ENCODE measurements around the gene CCDC182.

CCDC182 gene

GRCh38 chr17:57726838-57727237 is 18.3 kb downstream of the CCDC182 start:
- no peak for DNase-seq (ENCODE audit: low read depth)

GRCh38 chr17:57726213-57726790 is 18.8 kb downstream of the CCDC182 start:
- DNase-seq (ENCODE audit: low read depth) = no peak

- DNase-seq (ENCODE audit: low read depth) = no peak
Measured at GRCh38 chr17:57724729-57725125, 20.4 kb downstream of the CCDC182 start.

- DNase-seq (ENCODE audit: low read depth) = no peak
Measured at GRCh38 chr17:57724026-57724728, 20.9 kb downstream of the CCDC182 start.

GRCh38 chr17:57723427-57724025 is 21.6 kb downstream of the CCDC182 start:
- no peak for DNase-seq (ENCODE audit: low read depth)

- DNase-seq (ENCODE audit: low read depth) = no peak
Measured at GRCh38 chr17:57722704-57723043, 22.4 kb downstream of the CCDC182 start.

GRCh38 chr17:57721967-57722703 is 23.0 kb downstream of the CCDC182 start:
- no peak for DNase-seq (ENCODE audit: low read depth)

GRCh38 chr17:57720386-57721035 is 24.6 kb downstream of the CCDC182 start:
- DNase-seq (ENCODE audit: low read depth) = no peak

- no peak for DNase-seq (ENCODE audit: low read depth)
Measured at GRCh38 chr17:57718878-57719277, 26.2 kb downstream of the CCDC182 start.

GRCh38 chr17:57715981-57716380 is 29.1 kb downstream of the CCDC182 start:
- no peak for DNase-seq (ENCODE audit: low read depth)

- DNase-seq (ENCODE audit: low read depth) = no peak
Measured at GRCh38 chr17:57714665-57715180, 30.4 kb downstream of the CCDC182 start.

- DNase-seq (ENCODE audit: low read depth) = no peak
Measured at GRCh38 chr17:57713140-57713539, 32.0 kb downstream of the CCDC182 start.

- no peak for DNase-seq (ENCODE audit: low read depth)
Measured at GRCh38 chr17:57708410-57708809, 36.7 kb downstream of the CCDC182 start.

GRCh38 chr17:57707892-57708291 is 37.2 kb downstream of the CCDC182 start:
- DNase-seq (ENCODE audit: low read depth) = no peak

- DNase-seq (ENCODE audit: low read depth) = no peak
Measured at GRCh38 chr17:57706761-57707160, 38.3 kb downstream of the CCDC182 start.

GRCh38 chr17:57705921-57706695 is 39.0 kb downstream of the CCDC182 start:
- DNase-seq (ENCODE audit: low read depth) = no peak

- no peak for DNase-seq (ENCODE audit: low read depth)
Measured at GRCh38 chr17:57704448-57704847, 40.7 kb downstream of the CCDC182 start.

- DNase-seq (ENCODE audit: low read depth) = no peak
Measured at GRCh38 chr17:57703273-57703672, 41.8 kb downstream of the CCDC182 start.

GRCh38 chr17:57701124-57701523 is 44.0 kb downstream of the CCDC182 start:
- DNase-seq (ENCODE audit: low read depth) = no peak

GRCh38 chr17:57699751-57700219 is 45.3 kb downstream of the CCDC182 start:
- no peak for DNase-seq (ENCODE audit: low read depth)

Data from non-pigmented ciliary epithelial cell (primary cell).